ENCODE measurements around the gene RABL2A. TPM values are rescaled to one million over a fixed set of nuclear protein-coding genes. Genes with fewer than 3 reads are reported as not detected.
"Not testable (repeated sequence)": the region's sequence is repeated elsewhere in the genome, so short reads cannot be mapped to it uniquely, and the experiment has no call there.

Gene RABL2A
- total RNA-seq, 2 experiments from 2014 or later: 14.5 to 17.9 TPM

- H3K9me3 Mint-ChIP-seq; H3K27me3 ChIP-seq (ENCODE audit: control insufficient read depth in 1 of 2, insufficient read depth in 2 of 2, low read length in 2 of 2); H3K27me3 Mint-ChIP-seq; intact Hi-C loops (cut with DNase I, micrococcal nuclease); H3K36me3 ChIP-seq (ENCODE audit: insufficient read depth, low read length); H3K27ac ChIP-seq (ENCODE audit: low read depth in 1 of 2, low read length in 2 of 2); H3K9me3 ChIP-seq (ENCODE audit: control insufficient read depth in 1 of 2, insufficient read depth in 1 of 2, low read length in 2 of 2): not testable (repeated sequence)
- H3K36me3 Mint-ChIP-seq (ENCODE audit: low read depth): peaks cover 11% of the 10 kb centered on the region
- peaks cover 11% of the 10 kb centered on the region for H3K4me1 Mint-ChIP-seq (ENCODE audit: low read depth)
- TF ChIP-seq, protein P1, sequence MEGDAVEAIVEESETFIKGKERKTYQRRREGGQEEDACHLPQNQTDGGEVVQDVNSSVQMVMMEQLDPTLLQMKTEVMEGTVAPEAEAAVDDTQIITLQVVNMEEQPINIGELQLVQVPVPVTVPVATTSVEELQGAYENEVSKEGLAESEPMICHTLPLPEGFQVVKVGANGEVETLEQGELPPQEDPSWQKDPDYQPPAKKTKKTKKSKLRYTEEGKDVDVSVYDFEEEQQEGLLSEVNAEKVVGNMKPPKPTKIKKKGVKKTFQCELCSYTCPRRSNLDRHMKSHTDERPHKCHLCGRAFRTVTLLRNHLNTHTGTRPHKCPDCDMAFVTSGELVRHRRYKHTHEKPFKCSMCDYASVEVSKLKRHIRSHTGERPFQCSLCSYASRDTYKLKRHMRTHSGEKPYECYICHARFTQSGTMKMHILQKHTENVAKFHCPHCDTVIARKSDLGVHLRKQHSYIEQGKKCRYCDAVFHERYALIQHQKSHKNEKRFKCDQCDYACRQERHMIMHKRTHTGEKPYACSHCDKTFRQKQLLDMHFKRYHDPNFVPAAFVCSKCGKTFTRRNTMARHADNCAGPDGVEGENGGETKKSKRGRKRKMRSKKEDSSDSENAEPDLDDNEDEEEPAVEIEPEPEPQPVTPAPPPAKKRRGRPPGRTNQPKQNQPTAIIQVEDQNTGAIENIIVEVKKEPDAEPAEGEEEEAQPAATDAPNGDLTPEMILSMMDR (IDR thresholded peaks at IDR 0.05): peak; percentile 100
- H3K27ac Mint-ChIP-seq: peak overlapping the region; percentile 98
- POLR2A ChIA-PET: interaction anchor here (1.0 to 1.5 kb wide), 3 partner anchors 20 to 153 kb away, joined by 3 to 4 read pairs (median 3); no protein-coding TSS in a partner anchor
- DNase-seq: peak; percentile 83 to 96 (median 92)
- peaks cover 12% of the 10 kb centered on the region for H3K4me1 ChIP-seq (ENCODE audit: insufficient read depth, low read length)
- CTCF ChIA-PET: interaction anchor here (0.7 to 1.4 kb wide), 10 partner anchors 17 to 1120 kb away, joined by 3 to 8 read pairs (median 4); partner anchors contain the start of genes RABL2A and SLC35F5
- peak overlapping the region; percentile 95 for H3K4me3 Mint-ChIP-seq
- peak overlapping the region; percentile 53 for H3K4me3 ChIP-seq (ENCODE audit: low read length)
- ATAC-seq (ENCODE audit: poor library complexity): peak; percentile 24
Observed at GRCh38 chr2:113604085-113604477, 23.0 kb upstream of the RABL2A start.

GRCh38 chr2:113604661-113605060 lies 22.4 kb upstream of the RABL2A start:
- H3K27ac ChIP-seq (ENCODE audit: low read depth in 1 of 2, low read length in 2 of 2); H3K27me3 ChIP-seq (ENCODE audit: control insufficient read depth in 1 of 2, insufficient read depth in 2 of 2, low read length in 2 of 2); ATAC-seq (ENCODE audit: poor library complexity); intact Hi-C loops (cut with DNase I, micrococcal nuclease); H3K4me3 ChIP-seq (ENCODE audit: low read length); H3K9me3 Mint-ChIP-seq; H3K9me3 ChIP-seq (ENCODE audit: control insufficient read depth in 1 of 2, insufficient read depth in 1 of 2, low read length in 2 of 2); H3K27me3 Mint-ChIP-seq; H3K36me3 ChIP-seq (ENCODE audit: insufficient read depth, low read length): not testable (repeated sequence)
- H3K4me1 ChIP-seq (ENCODE audit: insufficient read depth, low read length): peaks cover 12% of the 10 kb centered on the region
- Mint-ChIP-seq H3K4me1 (ENCODE audit: low read depth) (peaks cover 11% of the 10 kb centered on the region), H3K4me3 (peak overlapping the region; percentile 95), H3K27ac (peak overlapping the region; percentile 98), H3K36me3 (ENCODE audit: low read depth) (peaks cover 11% of the 10 kb centered on the region)
- peak in 1 of 14 experiments; percentile 1 for DNase-seq
- ChIA-PET POLR2A (interaction anchor here (1.0 to 1.5 kb wide), 2 partner anchors 20 to 152 kb away, joined by 3 read pairs; no protein-coding TSS in a partner anchor), CTCF (interaction anchor here (0.7 to 1.4 kb wide), 9 partner anchors 18 to 1121 kb away, joined by 3 to 8 read pairs (median 4); partner anchors contain the start of gene SLC35F5)

- H3K36me3 ChIP-seq (ENCODE audit: insufficient read depth, low read length); H3K27ac ChIP-seq (ENCODE audit: low read depth in 1 of 2, low read length in 2 of 2); H3K27me3 Mint-ChIP-seq; H3K9me3 Mint-ChIP-seq; intact Hi-C loops (cut with DNase I, micrococcal nuclease); POLR2A ChIA-PET; H3K27ac Mint-ChIP-seq; CTCF ChIA-PET; H3K4me3 ChIP-seq (ENCODE audit: low read length); H3K27me3 ChIP-seq (ENCODE audit: control insufficient read depth in 1 of 2, insufficient read depth in 2 of 2, low read length in 2 of 2); H3K9me3 ChIP-seq (ENCODE audit: control insufficient read depth in 1 of 2, insufficient read depth in 1 of 2, low read length in 2 of 2); H3K4me3 Mint-ChIP-seq; DNase-seq; ATAC-seq (ENCODE audit: poor library complexity): not testable (repeated sequence)
- peaks cover 12% of the 10 kb centered on the region for H3K4me1 ChIP-seq (ENCODE audit: insufficient read depth, low read length)
- Mint-ChIP-seq H3K4me1 (ENCODE audit: low read depth) (peaks cover 11% of the 10 kb centered on the region), H3K36me3 (ENCODE audit: low read depth) (peaks cover 11% of the 10 kb centered on the region)
Observed at GRCh38 chr2:113606036-113606435, 21.0 kb upstream of the RABL2A start.

DNA sequence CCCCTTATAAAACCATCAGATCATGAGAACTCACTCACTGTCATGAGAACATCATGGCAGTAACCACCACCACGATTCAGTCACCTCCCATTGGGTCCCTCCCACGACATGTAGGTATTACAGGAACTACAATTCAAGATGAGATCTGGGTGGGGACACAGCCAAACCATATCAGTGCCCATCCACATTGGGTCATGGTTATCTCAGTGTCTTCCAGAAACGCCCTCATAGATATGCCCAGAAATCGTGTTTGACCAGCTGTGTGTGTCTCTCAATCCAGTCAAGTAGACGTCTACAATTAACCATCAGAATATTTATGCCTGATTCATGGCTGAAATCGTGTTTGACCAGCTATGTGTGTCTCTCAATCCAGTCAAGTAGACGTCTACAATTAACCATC lies 17.2 kb upstream of the RABL2A start:
- ATAC-seq (ENCODE audit: poor library complexity); H3K4me3 ChIP-seq (ENCODE audit: low read length); H3K36me3 Mint-ChIP-seq (ENCODE audit: low read depth); H3K27ac Mint-ChIP-seq; DNase-seq; H3K36me3 ChIP-seq (ENCODE audit: insufficient read depth, low read length); H3K9me3 ChIP-seq (ENCODE audit: control insufficient read depth in 1 of 2, insufficient read depth in 1 of 2, low read length in 2 of 2); POLR2A ChIA-PET; H3K9me3 Mint-ChIP-seq; H3K27me3 ChIP-seq (ENCODE audit: control insufficient read depth in 1 of 2, insufficient read depth in 2 of 2, low read length in 2 of 2); CTCF ChIA-PET; H3K4me3 Mint-ChIP-seq; H3K27me3 Mint-ChIP-seq; H3K4me1 Mint-ChIP-seq (ENCODE audit: low read depth); H3K27ac ChIP-seq (ENCODE audit: low read depth in 1 of 2, low read length in 2 of 2); H3K4me1 ChIP-seq (ENCODE audit: insufficient read depth, low read length); intact Hi-C loops (cut with DNase I, micrococcal nuclease): not testable (repeated sequence)

- H3K27ac Mint-ChIP-seq, CTCF ChIA-PET: not testable (repeated sequence)
Observed at GRCh38 chr2:113621002-113621401, 6.1 kb upstream of the RABL2A start.

GRCh38 chr2:113625906-113626305 lies 1.2 kb upstream of the RABL2A start:
- H3K27me3 Mint-ChIP-seq; H3K27ac Mint-ChIP-seq; H3K9me3 Mint-ChIP-seq; CTCF ChIA-PET; intact Hi-C loops (cut with DNase I, micrococcal nuclease); H3K4me1 Mint-ChIP-seq (ENCODE audit: low read depth); POLR2A ChIA-PET; H3K4me3 ChIP-seq (ENCODE audit: low read length); ATAC-seq (ENCODE audit: poor library complexity); H3K27ac ChIP-seq (ENCODE audit: low read depth in 1 of 2, low read length in 2 of 2); H3K4me1 ChIP-seq (ENCODE audit: insufficient read depth, low read length); H3K4me3 Mint-ChIP-seq; H3K9me3 ChIP-seq (ENCODE audit: control insufficient read depth in 1 of 2, insufficient read depth in 1 of 2, low read length in 2 of 2); H3K36me3 ChIP-seq (ENCODE audit: insufficient read depth, low read length); H3K27me3 ChIP-seq (ENCODE audit: control insufficient read depth in 1 of 2, insufficient read depth in 2 of 2, low read length in 2 of 2): not testable (repeated sequence)
- H3K36me3 Mint-ChIP-seq (ENCODE audit: low read depth): peaks cover 13% of the 10 kb centered on the region
- peak in 1 of 14 experiments; percentile 19 for DNase-seq

More at GRCh38 chr2:113621002-113621401, 6.1 kb upstream of the RABL2A start:
- POLR2A ChIA-PET; H3K4me1 Mint-ChIP-seq (ENCODE audit: low read depth); ATAC-seq (ENCODE audit: poor library complexity); H3K27me3 ChIP-seq (ENCODE audit: control insufficient read depth in 1 of 2, insufficient read depth in 2 of 2, low read length in 2 of 2); H3K27ac ChIP-seq (ENCODE audit: low read depth in 1 of 2, low read length in 2 of 2); H3K9me3 ChIP-seq (ENCODE audit: control insufficient read depth in 1 of 2, insufficient read depth in 1 of 2, low read length in 2 of 2); H3K4me3 Mint-ChIP-seq; H3K27me3 Mint-ChIP-seq; H3K4me3 ChIP-seq (ENCODE audit: low read length); H3K9me3 Mint-ChIP-seq; intact Hi-C loops (cut with DNase I, micrococcal nuclease); H3K4me1 ChIP-seq (ENCODE audit: insufficient read depth, low read length); DNase-seq; H3K36me3 ChIP-seq (ENCODE audit: insufficient read depth, low read length); H3K36me3 Mint-ChIP-seq (ENCODE audit: low read depth): not testable (repeated sequence)
